Naive thymus-derived CD4-positive, alpha-beta T cell (primary cell): ENCODE data around the gene NACC2. TPM values are rescaled to one million over a fixed set of nuclear protein-coding genes. Genes with fewer than 3 reads are reported as not detected.

Experiments
- ATAC-seq: fragments of 150-1000 bp; cut with Tn5 transposase; 2 replicates; pipeline ENCODE4 v1.10.0; 2021; ENCODE audit warnings: mild to moderate bottlenecking, moderate library complexity
- CTCF ChIA-PET: fragments of 350-600 bp; sonication (Branson Sonifier 250); formaldehyde crosslinking; loops from one replicate; lab custom pipeline; 2021; ENCODE audit warnings: antibody characterized with exemption; lab: Charles Lee
- POLR2A ChIA-PET: fragments of 350-600 bp; sonication (Branson Sonifier 250); formaldehyde crosslinking; loops from one replicate; lab custom pipeline; 2021; ENCODE audit warnings: antibody characterized with exemption, inconsistent platforms; lab: Charles Lee
- DNase-seq, 9 donors: peaks; one replicate each; pipeline versions ENCODE4 v3.0.0 to v3.0.0-alpha.2; 2020 to 2022; ENCODE audit warnings: mixed read lengths in 1 of 9
- H3K27ac ChIP-seq: one replicate; pipeline ENCODE4 v1.7.0; 2013; ENCODE audit warnings: mild to moderate bottlenecking, low read depth, low read length, moderate library complexity
- H3K27me3 ChIP-seq, 2 donors: one replicate each; pipeline ENCODE4 v1.7.0; 2013; ENCODE audit warnings: low read length in 2 of 2, mild to moderate bottlenecking in 2 of 2, moderate library complexity in 2 of 2; ENCODE audit not compliant: control insufficient read depth in 2 of 2, insufficient read depth in 2 of 2
- H3K36me3 ChIP-seq, 3 experiments: 1 replicate in 2 of 3; 2 replicates in 1 of 3; pipeline ENCODE4 v1.7.0; 2013; ENCODE audit warnings: low read length in 3 of 3, mild to moderate bottlenecking in 3 of 3, moderate library complexity in 1 of 3; ENCODE audit not compliant: insufficient read depth in 3 of 3, control insufficient read depth in 2 of 3
- H3K4me1 ChIP-seq, 2 donors: one replicate each; pipeline ENCODE4 v1.7.0; 2013; ENCODE audit warnings: low read length in 2 of 2, mild to moderate bottlenecking in 2 of 2, moderate library complexity in 1 of 2; ENCODE audit not compliant: control insufficient read depth in 2 of 2, insufficient read depth in 2 of 2
- H3K4me3 ChIP-seq: 2 replicates; pipeline ENCODE4 v1.7.0; 2013; ENCODE audit warnings: mild to moderate bottlenecking, low read length
- H3K9me3 ChIP-seq, 3 experiments: 1 replicate in 2 of 3; 2 replicates in 1 of 3; pipeline ENCODE4 v1.7.0; 2013; ENCODE audit warnings: low read length in 3 of 3; ENCODE audit not compliant: control insufficient read depth in 2 of 3
- H3K27ac Mint-ChIP-seq, 9 donors: one replicate each; pipeline ENCODE4 v1.8.0; 2020 to 2022; ENCODE audit warnings: mixed read lengths in 9 of 9, mild to moderate bottlenecking in 8 of 9, moderate library complexity in 5 of 9, inconsistent platforms in 2 of 9
- H3K27me3 Mint-ChIP-seq, 5 donors: one replicate each; pipeline ENCODE4 v1.8.0; 2021 to 2022; ENCODE audit warnings: mixed read lengths in 5 of 5, mild to moderate bottlenecking in 1 of 5
- H3K36me3 Mint-ChIP-seq, 5 donors: one replicate each; pipeline ENCODE4 v1.8.0; 2020 to 2022; ENCODE audit warnings: mixed read lengths in 5 of 5, mild to moderate bottlenecking in 3 of 5, inconsistent platforms in 1 of 5
- H3K4me1 Mint-ChIP-seq, 7 donors: one replicate each; pipeline ENCODE4 v1.8.0; 2020 to 2022; ENCODE audit warnings: mixed read lengths in 7 of 7, mild to moderate bottlenecking in 3 of 7, inconsistent platforms in 1 of 7
- H3K4me3 Mint-ChIP-seq, 10 donors: one replicate each; pipeline ENCODE4 v1.8.0; 2020 to 2022; ENCODE audit warnings: mild to moderate bottlenecking in 10 of 10, mixed read lengths in 10 of 10, moderate library complexity in 6 of 10, inconsistent platforms in 2 of 10
- H3K9me3 Mint-ChIP-seq, 11 donors: one replicate each; pipeline ENCODE4 v1.8.0; 2020 to 2022; ENCODE audit warnings: mixed read lengths in 11 of 11, mild to moderate bottlenecking in 4 of 11, inconsistent platforms in 1 of 11, moderate library complexity in 1 of 11
- intact Hi-C, 2 donors: fragments of 100-400 bp; cut with micrococcal nuclease; formaldehyde crosslinking; loops; one replicate each; pipeline ENCODE4 v1.15.1; 2023
- polyA plus RNA-seq, 2 donors: library from polyadenylated mRNA; unstranded; fragments of 300-500 nt; fragmentation: Illumina TruSeq; gene quantifications; one replicate each; pipeline ENCODE4 v1.2.3, GENCODE V29; 2021
- total RNA-seq, 6 experiments: library from RNA in 5 of 6; stranded (reverse) in 5 of 6; gene quantifications; 1 replicate in 5 of 6; 2 replicates in 1 of 6; pipeline ENCODE4 v1.2.3 and lab custom pipeline; 2021 to 2026

NACC2 gene
- total RNA-seq = 10 to 100 TPM in 1 of 5 experiments, 1 to 10 TPM in 4; 2.7 to 17.7 (median 8.2) TPM
- polyA plus RNA-seq = under 1 TPM; 0.92 to 0.97 TPM
- total RNA-seq (lab: John Stamatoyannopoulos, UW) = 15.3 reads per million, percentile 45 among the genes with 10 or more reads in this experiment

GRCh38 chr9:136095070-136096058 lies at the start of gene NACC2:
Gene NACC2, minus strand, starts transcription at chr9:136095289. Its CDS starts 44,768 bp downstream, at chr9:136050521.
- ChIA-PET POLR2A (interaction anchor here (1.0 to 5.5 kb wide), 6 partner anchors 11 to 233 kb away, joined by 3 to 38 read pairs (median 11); partner anchors contain the start of gene UBAC1), CTCF (interaction anchor here (0.6 to 1.1 kb wide), 3 partner anchors 9 to 26 kb away, joined by 3 to 4 read pairs (median 3); no protein-coding TSS in a partner anchor)
- Histone ChIP-seq H3K4me3 (peak within 1 kb of the TSS; percentile 37), H3K27ac (peak within 1 kb of the TSS; percentile 64), H3K4me1 (peaks cover 11 to 17% of the 10 kb centered on the region in 2 donors), H3K9me3 (no peaks in the 10 kb centered on the region), H3K27me3 (no peaks in the 10 kb centered on the region), H3K36me3 (no peaks in the 10 kb centered on the region)
- ATAC-seq = peak; percentile 50
- H3K4me3 Mint-ChIP-seq = peak within 1 kb of the TSS; percentile 47 to 86 (median 76)
- H3K27me3 Mint-ChIP-seq = peaks cover 0 to 32% (median 0%) of the 10 kb centered on the region in 5 donors
- H3K9me3 Mint-ChIP-seq = no peaks in the 10 kb centered on the region
- no peaks in the 10 kb centered on the region for H3K36me3 Mint-ChIP-seq
- intact Hi-C loops = loop anchor here (1.0 to 2.0 kb wide), 2 partner anchors 14 to 23 kb away; partner anchors contain the start of gene TMEM250 (in 1 of the 2)
- peak in 2 of 9 donors; percentile 26 to 49 for DNase-seq
- H3K27ac Mint-ChIP-seq = peak within 1 kb of the TSS in 4 of 9 donors; percentile 17 to 73 (median 64)
- H3K4me1 Mint-ChIP-seq = peaks cover 5 to 37% (median 19%) of the 10 kb centered on the region in 7 donors

GRCh38 chr9:136144450-136144849 lies 49.4 kb upstream of the NACC2 start:
- Mint-ChIP-seq H3K4me1 (peaks cover 0 to 1% (median 0%) of the 10 kb centered on the region in 7 donors), H3K27me3 (peaks cover 0 to 12% (median 0%) of the 10 kb centered on the region in 5 donors), H3K4me3 (no peak overlapping the region), H3K36me3 (no peaks in the 10 kb centered on the region), H3K9me3 (peaks cover 0 to 1% (median 0%) of the 10 kb centered on the region in 11 donors), H3K27ac (no peak overlapping the region)
- H3K4me3 ChIP-seq = no peak overlapping the region
- H3K27ac ChIP-seq = no peak overlapping the region
- no peak for ATAC-seq
- ChIA-PET POLR2A (no interaction called here), CTCF (no interaction called here)
- no peaks in the 10 kb centered on the region for H3K9me3 ChIP-seq
- no peaks in the 10 kb centered on the region for H3K4me1 ChIP-seq
- no peak for DNase-seq
- H3K27me3 ChIP-seq = no peaks in the 10 kb centered on the region
- no peaks in the 10 kb centered on the region for H3K36me3 ChIP-seq
- intact Hi-C loops = no loop called here

DNA sequence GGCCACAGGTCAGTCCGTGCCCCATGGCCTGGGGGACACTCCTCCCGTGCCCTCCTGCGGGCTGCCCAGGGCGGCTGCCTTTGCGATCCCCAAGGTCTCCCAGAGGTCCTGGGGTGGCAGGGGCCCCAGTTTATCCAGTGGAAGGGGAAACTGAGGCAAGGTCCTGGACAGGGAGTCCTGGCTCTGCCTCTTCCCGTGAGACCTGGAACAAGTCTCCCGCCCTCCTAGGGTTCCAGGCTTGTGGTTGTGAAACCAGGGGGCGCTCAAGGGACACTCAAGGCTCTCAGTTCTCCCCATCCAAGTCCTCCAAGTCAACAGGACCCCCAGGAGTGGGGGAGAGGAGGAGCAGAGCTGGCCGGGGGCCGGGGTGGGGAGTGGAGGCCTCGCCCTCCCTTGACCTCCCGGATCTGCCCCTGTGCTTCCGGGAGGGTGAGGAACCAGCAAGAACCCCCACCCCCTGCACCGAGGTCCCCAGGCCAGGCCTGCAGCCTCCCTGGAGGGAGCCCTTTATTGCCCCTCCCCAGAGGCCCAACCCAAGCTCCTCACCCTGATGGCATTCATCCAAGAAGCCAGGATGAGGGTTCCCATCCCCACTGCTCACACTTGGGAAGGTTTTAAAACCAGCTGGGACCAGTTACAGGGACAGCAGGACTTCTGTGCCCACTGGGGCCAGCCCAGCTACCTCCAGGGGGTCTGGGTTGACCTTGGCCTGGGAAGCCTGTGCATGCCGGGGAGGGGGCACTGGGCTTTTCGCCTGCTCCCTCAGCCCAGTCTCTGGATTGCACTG lies 48.3 kb upstream of the NACC2 start:
- no peaks in the 10 kb centered on the region for H3K36me3 Mint-ChIP-seq
- DNase-seq (no peak), ATAC-seq (no peak)
- no peaks in the 10 kb centered on the region for H3K4me1 ChIP-seq
- ChIA-PET POLR2A (no interaction called here), CTCF (no interaction called here)
- H3K4me1 Mint-ChIP-seq = peaks cover 0 to 1% (median 0%) of the 10 kb centered on the region in 7 donors
- no peak overlapping the region for H3K27ac Mint-ChIP-seq
- no peak overlapping the region for H3K4me3 Mint-ChIP-seq
- no peak overlapping the region for H3K4me3 ChIP-seq
- no peaks in the 10 kb centered on the region for H3K9me3 ChIP-seq
- intact Hi-C loops = no loop called here
- peaks cover 0 to under 1% (median 0%) of the 10 kb centered on the region in 11 donors for H3K9me3 Mint-ChIP-seq
- H3K27ac ChIP-seq = no peak overlapping the region
- H3K36me3 ChIP-seq = no peaks in the 10 kb centered on the region
- peaks cover 0 to 12% (median 0%) of the 10 kb centered on the region in 5 donors for H3K27me3 Mint-ChIP-seq
- H3K27me3 ChIP-seq = no peaks in the 10 kb centered on the region

GRCh38 chr9:136142859-136143214 lies 47.7 kb upstream of the NACC2 start:
- H3K27me3 ChIP-seq = no peaks in the 10 kb centered on the region
- H3K4me1 Mint-ChIP-seq = peaks cover 0 to 1% (median 0%) of the 10 kb centered on the region in 7 donors
- ChIA-PET CTCF (no interaction called here), POLR2A (no interaction called here)
- H3K9me3 ChIP-seq = no peaks in the 10 kb centered on the region
- no peaks in the 10 kb centered on the region for H3K9me3 Mint-ChIP-seq
- no peaks in the 10 kb centered on the region for H3K4me1 ChIP-seq
- no peak overlapping the region for H3K27ac Mint-ChIP-seq
- peaks cover 0 to 12% (median 0%) of the 10 kb centered on the region in 5 donors for H3K27me3 Mint-ChIP-seq
- H3K4me3 Mint-ChIP-seq = no peak overlapping the region
- DNase-seq = no peak
- H3K36me3 Mint-ChIP-seq = no peaks in the 10 kb centered on the region
- no peak overlapping the region for H3K4me3 ChIP-seq
- intact Hi-C loops = no loop called here
- no peaks in the 10 kb centered on the region for H3K36me3 ChIP-seq
- no peak overlapping the region for H3K27ac ChIP-seq
- no peak for ATAC-seq

- no peaks in the 10 kb centered on the region for H3K27me3 ChIP-seq
- H3K9me3 Mint-ChIP-seq = no peaks in the 10 kb centered on the region
These were observed 47.3 kb upstream of the NACC2 start for GRCh38 chr9:136142414-136142796.

GRCh38 chr9:136141682-136142413 lies 46.8 kb upstream of the NACC2 start:
- intact Hi-C loops = no loop called here
- CTCF ChIA-PET = no interaction called here
- peaks cover 0 to 16% (median 0%) of the 10 kb centered on the region in 5 donors for H3K27me3 Mint-ChIP-seq
- no peak overlapping the region for H3K27ac ChIP-seq
- no peak overlapping the region for H3K4me3 Mint-ChIP-seq
- H3K27me3 ChIP-seq = no peaks in the 10 kb centered on the region
- H3K4me1 ChIP-seq = no peaks in the 10 kb centered on the region
- no peaks in the 10 kb centered on the region for H3K9me3 ChIP-seq
- POLR2A ChIA-PET = no interaction called here
- H3K4me3 ChIP-seq = no peak overlapping the region
- H3K4me1 Mint-ChIP-seq = no peaks in the 10 kb centered on the region
- H3K36me3 ChIP-seq = no peaks in the 10 kb centered on the region
- ATAC-seq = no peak
- H3K27ac Mint-ChIP-seq = no peak overlapping the region
- DNase-seq = no peak
- H3K36me3 Mint-ChIP-seq = no peaks in the 10 kb centered on the region
- H3K9me3 Mint-ChIP-seq = no peaks in the 10 kb centered on the region

More at GRCh38 chr9:136142414-136142796, 47.3 kb upstream of the NACC2 start:
- H3K4me3 Mint-ChIP-seq = no peak overlapping the region
- no peak overlapping the region for H3K27ac Mint-ChIP-seq
- no peaks in the 10 kb centered on the region for H3K4me1 Mint-ChIP-seq
- ChIA-PET CTCF (no interaction called here), POLR2A (no interaction called here)
- no peaks in the 10 kb centered on the region for H3K36me3 Mint-ChIP-seq
- ATAC-seq (no peak), DNase-seq (no peak)
- Histone ChIP-seq H3K4me1 (no peaks in the 10 kb centered on the region), H3K36me3 (no peaks in the 10 kb centered on the region), H3K9me3 (no peaks in the 10 kb centered on the region), H3K27ac (no peak overlapping the region), H3K4me3 (no peak overlapping the region)
- peaks cover 0 to 13% (median 0%) of the 10 kb centered on the region in 5 donors for H3K27me3 Mint-ChIP-seq
- intact Hi-C loops = no loop called here
